K562 (cell line): Measurements from ENCODE around the gene BOLA3. TPM values are rescaled to one million over a fixed set of nuclear protein-coding genes. Genes with fewer than 3 reads are reported as not detected.

Source experiments
- BCOR ChIP-seq: fragments of 450-650 bp; IDR thresholded peaks from 2 replicates; pipeline ENCODE4 v1.6.1; 2016
- HDAC2 ChIP-seq: fragments of 450-650 bp; IDR thresholded peaks from 2 replicates; pipeline ENCODE4 v1.6.1; 2016; ENCODE audit warnings: mild to moderate bottlenecking
- L3MBTL2 ChIP-seq: fragments of 450-650 bp; IDR thresholded peaks from 2 replicates; pipeline ENCODE4 v1.6.1; 2016; ENCODE audit warnings: mild to moderate bottlenecking, moderate library complexity
- LEF1 ChIP-seq: fragments of 450-650 bp; IDR thresholded peaks from 2 replicates; pipeline ENCODE4 v1.6.1; 2016; ENCODE audit warnings: mild to moderate bottlenecking
- RCOR1 ChIP-seq, 2 experiments: IDR thresholded peaks; 2 replicates each; pipeline ENCODE4 v1.6.1; 2012; ENCODE audit warnings: low read depth in 2 of 2, low read length in 2 of 2, borderline replicate concordance in 1 of 2, improper control_type of control experiment in 1 of 2
- SMARCE1 ChIP-seq: fragments of 450-650 bp; IDR thresholded peaks from 2 replicates; pipeline ENCODE4 v1.7.1; 2016; ENCODE audit warnings: mild to moderate bottlenecking
- SOX6 ChIP-seq: fragments of 450-650 bp; IDR thresholded peaks from 2 replicates; pipeline ENCODE4 v1.6.1; 2014; ENCODE audit warnings: mild to moderate bottlenecking
- SRSF1 ChIP-seq: fragments of 200-400 bp; formaldehyde crosslinking; IDR thresholded peaks from 2 replicates; pipeline ENCODE4 v1.6.1; 2017; ENCODE audit warnings: mild to moderate bottlenecking, low read depth, low read length, moderate library complexity
- TAF1 ChIP-seq: IDR thresholded peaks from 2 replicates; pipeline ENCODE4 v1.6.1; 2011; ENCODE audit warnings: mild to moderate bottlenecking, low read length, moderate library complexity; ENCODE audit not compliant: insufficient read depth, control insufficient read depth, severe bottlenecking; ENCODE audit errors: extremely low read depth
- TSC22D4 ChIP-seq: fragments of 450-650 bp; IDR thresholded peaks from 2 replicates; pipeline ENCODE4 v1.6.1; 2016; ENCODE audit warnings: missing genetic modification characterization, missing biosample characterization, control low read depth
- ZBTB1 ChIP-seq: sonication (generic); formaldehyde crosslinking; IDR thresholded peaks from 2 replicates; pipeline ENCODE4 v1.8.1; 2023; ENCODE audit warnings: missing genetic modification reagents, low read depth, mild to moderate bottlenecking, borderline replicate concordance
- polyA plus RNA-seq, 8 experiments: library from polyadenylated mRNA; depleted of rRNA in 4 of 8; stranded (reverse) in 5 of 8; unstranded in 3 of 8; fragments of >200 nt; fragmentation: Nextera tagmentation in 2 of 8; fragmentation: Illumina TruSeq in 1 of 8; extraction: Ambion mirVana in 2 of 8; extraction: Trizol in 1 of 8; gene quantifications; 2 replicates each; pipeline versions ENCODE4 v1.2.1 to v1.2.3, GENCODE V29; 2011 to 2014; ENCODE audit warnings: inconsistent platforms in 1 of 8, missing spikeins in 1 of 8
- total RNA-seq, 7 experiments: library from RNA; depleted of rRNA in 6 of 7; stranded (reverse); fragments of >200 nt in 6 of 7; fragmentation: Illumina TruSeq in 2 of 7; extraction: Trizol in 2 of 7; gene quantifications; 2 replicates each; pipeline versions ENCODE4 v1.2.1 to v1.2.3, GENCODE V29; 2011 to 2021; ENCODE audit warnings: low replicate concordance in 1 of 7
- TF ChIP-seq, protein P1 (sequence below), 2 experiments: fragments of 450-650 bp in 1 of 2; sonication (generic) in 1 of 2; formaldehyde crosslinking in 1 of 2; IDR thresholded peaks; 2 replicates each; pipeline versions ENCODE4 v1.7.1 to v1.9.0; 2016 to 2022; ENCODE audit warnings: inconsistent platforms in 1 of 2, mild to moderate bottlenecking in 1 of 2, missing genetic modification reagents in 1 of 2
- TF ChIP-seq, protein P2 (sequence below): fragments of 250-450 bp; sonication (Bioruptor Pico); IDR thresholded peaks from 2 replicates; pipeline ENCODE4 v1.5.0; 2021
- TF ChIP-seq, protein P3 (sequence below): fragments of 450-650 bp; IDR thresholded peaks from 2 replicates; pipeline ENCODE4 v1.6.1; 2016; ENCODE audit warnings: antibody characterized with exemption
- TF ChIP-seq, protein P4 (sequence below): fragments of 450-650 bp; IDR thresholded peaks from 2 replicates; pipeline ENCODE4 v1.6.1; 2016

Gene BOLA3
- total and polyA plus RNA-seq, 9 of the 15 experiments (the other 6 are each of a cell fraction or from before 2014, with no cell fraction given): 149 to 619 (median 255) TPM

DNA sequence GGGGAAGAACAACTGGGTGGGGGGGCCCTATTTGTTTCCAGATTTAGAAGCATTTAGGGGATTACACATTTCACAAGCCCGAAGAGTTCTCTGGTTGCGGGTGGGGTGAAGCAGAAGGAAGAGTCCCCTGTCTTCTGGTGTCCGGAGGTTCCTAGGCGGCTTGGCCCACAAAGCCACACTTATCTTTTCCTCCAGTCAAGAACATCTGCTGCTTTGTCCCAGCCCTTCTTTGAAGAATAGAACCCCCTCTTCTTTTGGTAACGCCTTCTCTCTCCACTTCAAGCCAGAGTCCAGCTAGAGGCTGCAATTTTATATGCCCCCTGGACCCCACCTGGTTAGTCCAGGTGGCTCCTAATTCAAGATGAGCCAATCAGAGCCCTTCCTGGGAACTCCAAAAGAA lies 15.8 kb downstream of the BOLA3 start (continued):
- TF ChIP-seq, protein P1, sequence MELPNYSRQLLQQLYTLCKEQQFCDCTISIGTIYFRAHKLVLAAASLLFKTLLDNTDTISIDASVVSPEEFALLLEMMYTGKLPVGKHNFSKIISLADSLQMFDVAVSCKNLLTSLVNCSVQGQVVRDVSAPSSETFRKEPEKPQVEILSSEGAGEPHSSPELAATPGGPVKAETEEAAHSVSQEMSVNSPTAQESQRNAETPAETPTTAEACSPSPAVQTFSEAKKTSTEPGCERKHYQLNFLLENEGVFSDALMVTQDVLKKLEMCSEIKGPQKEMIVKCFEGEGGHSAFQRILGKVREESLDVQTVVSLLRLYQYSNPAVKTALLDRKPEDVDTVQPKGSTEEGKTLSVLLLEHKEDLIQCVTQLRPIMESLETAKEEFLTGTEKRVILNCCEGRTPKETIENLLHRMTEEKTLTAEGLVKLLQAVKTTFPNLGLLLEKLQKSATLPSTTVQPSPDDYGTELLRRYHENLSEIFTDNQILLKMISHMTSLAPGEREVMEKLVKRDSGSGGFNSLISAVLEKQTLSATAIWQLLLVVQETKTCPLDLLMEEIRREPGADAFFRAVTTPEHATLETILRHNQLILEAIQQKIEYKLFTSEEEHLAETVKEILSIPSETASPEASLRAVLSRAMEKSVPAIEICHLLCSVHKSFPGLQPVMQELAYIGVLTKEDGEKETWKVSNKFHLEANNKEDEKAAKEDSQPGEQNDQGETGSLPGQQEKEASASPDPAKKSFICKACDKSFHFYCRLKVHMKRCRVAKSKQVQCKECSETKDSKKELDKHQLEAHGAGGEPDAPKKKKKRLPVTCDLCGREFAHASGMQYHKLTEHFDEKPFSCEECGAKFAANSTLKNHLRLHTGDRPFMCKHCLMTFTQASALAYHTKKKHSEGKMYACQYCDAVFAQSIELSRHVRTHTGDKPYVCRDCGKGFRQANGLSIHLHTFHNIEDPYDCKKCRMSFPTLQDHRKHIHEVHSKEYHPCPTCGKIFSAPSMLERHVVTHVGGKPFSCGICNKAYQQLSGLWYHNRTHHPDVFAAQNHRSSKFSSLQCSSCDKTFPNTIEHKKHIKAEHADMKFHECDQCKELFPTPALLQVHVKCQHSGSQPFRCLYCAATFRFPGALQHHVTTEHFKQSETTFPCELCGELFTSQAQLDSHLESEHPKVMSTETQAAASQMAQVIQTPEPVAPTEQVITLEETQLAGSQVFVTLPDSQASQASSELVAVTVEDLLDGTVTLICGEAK (IDR thresholded peaks at IDR 0.05): no peak
- TF ChIP-seq, protein P1 (CRISPR knock-in tag; IDR thresholded peaks at IDR 0.05): no peak
- no peak for TF ChIP-seq TSC22D4 (tag)
- peak; percentile 65 for TF ChIP-seq SOX6
- TF ChIP-seq SRSF1: no peak
- TF ChIP-seq SMARCE1: peak; percentile 25; the same call in 1 of the 2 replicates
- 0 out of 2 replicates have a peak, but pooled peaks have one; percentile 32 for TF ChIP-seq ZBTB1 (CRISPR knock-in tag)
- TF ChIP-seq, protein P2, sequence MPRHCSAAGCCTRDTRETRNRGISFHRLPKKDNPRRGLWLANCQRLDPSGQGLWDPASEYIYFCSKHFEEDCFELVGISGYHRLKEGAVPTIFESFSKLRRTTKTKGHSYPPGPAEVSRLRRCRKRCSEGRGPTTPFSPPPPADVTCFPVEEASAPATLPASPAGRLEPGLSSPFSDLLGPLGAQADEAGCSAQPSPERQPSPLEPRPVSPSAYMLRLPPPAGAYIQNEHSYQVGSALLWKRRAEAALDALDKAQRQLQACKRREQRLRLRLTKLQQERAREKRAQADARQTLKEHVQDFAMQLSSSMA (CRISPR knock-in tag): no peak
- TF ChIP-seq LEF1: peak; percentile 78
- peak; percentile 28 for TF ChIP-seq TAF1
- TF ChIP-seq RCOR1 (IDR thresholded peaks at IDR 0.05; ENCODE audit: borderline replicate concordance in 1 of 2, low read depth in 2 of 2, low read length in 2 of 2): peak in 1 of 2 experiments; percentile 47; a peak in 1 of 4 replicates
- TF ChIP-seq HDAC2: peak; percentile 48; the same call in 1 of the 2 replicates
- TF ChIP-seq, protein P3, sequence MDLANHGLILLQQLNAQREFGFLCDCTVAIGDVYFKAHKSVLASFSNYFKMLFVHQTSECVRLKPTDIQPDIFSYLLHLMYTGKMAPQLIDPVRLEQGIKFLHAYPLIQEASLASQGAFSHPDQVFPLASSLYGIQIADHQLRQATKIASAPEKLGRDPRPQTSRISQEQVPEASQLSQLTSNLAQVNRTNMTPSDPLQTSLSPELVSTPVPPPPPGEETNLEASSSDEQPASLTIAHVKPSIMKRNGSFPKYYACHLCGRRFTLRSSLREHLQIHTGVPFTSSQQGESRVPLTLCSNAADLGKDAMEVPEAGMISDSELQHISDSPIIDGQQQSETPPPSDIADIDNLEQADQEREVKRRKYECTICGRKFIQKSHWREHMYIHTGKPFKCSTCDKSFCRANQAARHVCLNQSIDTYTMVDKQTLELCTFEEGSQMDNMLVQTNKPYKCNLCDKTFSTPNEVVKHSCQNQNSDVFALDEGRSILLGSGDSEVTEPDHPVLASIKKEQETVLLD: 0 out of 2 replicates have a peak, but pooled peaks have one; percentile 27
- TF ChIP-seq, protein P4, sequence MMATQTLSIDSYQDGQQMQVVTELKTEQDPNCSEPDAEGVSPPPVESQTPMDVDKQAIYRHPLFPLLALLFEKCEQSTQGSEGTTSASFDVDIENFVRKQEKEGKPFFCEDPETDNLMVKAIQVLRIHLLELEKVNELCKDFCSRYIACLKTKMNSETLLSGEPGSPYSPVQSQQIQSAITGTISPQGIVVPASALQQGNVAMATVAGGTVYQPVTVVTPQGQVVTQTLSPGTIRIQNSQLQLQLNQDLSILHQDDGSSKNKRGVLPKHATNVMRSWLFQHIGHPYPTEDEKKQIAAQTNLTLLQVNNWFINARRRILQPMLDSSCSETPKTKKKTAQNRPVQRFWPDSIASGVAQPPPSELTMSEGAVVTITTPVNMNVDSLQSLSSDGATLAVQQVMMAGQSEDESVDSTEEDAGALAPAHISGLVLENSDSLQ: 0 out of 2 replicates have a peak, but pooled peaks have one; percentile 11
- 0 out of 2 replicates have a peak, but pooled peaks have one; percentile 39 for TF ChIP-seq L3MBTL2
- TF ChIP-seq BCOR: 0 out of 2 replicates have a peak, but pooled peaks have one; percentile 13
